NB4 (cell line): ENCODE results near the gene YARS1.

Experiments used
- MYC ChIP-seq: IDR thresholded peaks from 2 replicates; pipeline ENCODE4 v1.6.1; 2011; ENCODE audit warnings: low read depth, low read length
- POLR2A ChIP-seq: IDR thresholded peaks from 2 replicates; pipeline ENCODE4 v1.6.1; 2011; ENCODE audit warnings: mild to moderate bottlenecking; ENCODE audit not compliant: insufficient read length; ENCODE audit errors: extremely low read depth
- TF ChIP-seq, protein P1 (sequence below): IDR thresholded peaks from one replicate; pipeline ENCODE4 v1.5.1; 2012; ENCODE audit warnings: low read depth, low read length
- TF ChIP-seq, protein P2 (sequence below): IDR thresholded peaks from 2 replicates; pipeline ENCODE4 v1.6.1; 2011; ENCODE audit warnings: low read depth, low read length

GRCh38 chr1:32764826-32765569, 52.2 kb downstream of the YARS1 start:
- TF ChIP-seq POLR2A: no peak
- TF ChIP-seq, protein P1, sequence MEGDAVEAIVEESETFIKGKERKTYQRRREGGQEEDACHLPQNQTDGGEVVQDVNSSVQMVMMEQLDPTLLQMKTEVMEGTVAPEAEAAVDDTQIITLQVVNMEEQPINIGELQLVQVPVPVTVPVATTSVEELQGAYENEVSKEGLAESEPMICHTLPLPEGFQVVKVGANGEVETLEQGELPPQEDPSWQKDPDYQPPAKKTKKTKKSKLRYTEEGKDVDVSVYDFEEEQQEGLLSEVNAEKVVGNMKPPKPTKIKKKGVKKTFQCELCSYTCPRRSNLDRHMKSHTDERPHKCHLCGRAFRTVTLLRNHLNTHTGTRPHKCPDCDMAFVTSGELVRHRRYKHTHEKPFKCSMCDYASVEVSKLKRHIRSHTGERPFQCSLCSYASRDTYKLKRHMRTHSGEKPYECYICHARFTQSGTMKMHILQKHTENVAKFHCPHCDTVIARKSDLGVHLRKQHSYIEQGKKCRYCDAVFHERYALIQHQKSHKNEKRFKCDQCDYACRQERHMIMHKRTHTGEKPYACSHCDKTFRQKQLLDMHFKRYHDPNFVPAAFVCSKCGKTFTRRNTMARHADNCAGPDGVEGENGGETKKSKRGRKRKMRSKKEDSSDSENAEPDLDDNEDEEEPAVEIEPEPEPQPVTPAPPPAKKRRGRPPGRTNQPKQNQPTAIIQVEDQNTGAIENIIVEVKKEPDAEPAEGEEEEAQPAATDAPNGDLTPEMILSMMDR: no peak
- TF ChIP-seq, protein P2, sequence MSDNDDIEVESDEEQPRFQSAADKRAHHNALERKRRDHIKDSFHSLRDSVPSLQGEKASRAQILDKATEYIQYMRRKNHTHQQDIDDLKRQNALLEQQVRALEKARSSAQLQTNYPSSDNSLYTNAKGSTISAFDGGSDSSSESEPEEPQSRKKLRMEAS: no peak
- TF ChIP-seq MYC: no peak
